ENCODE measurements around the gene BRIP1.
"Not testable (repeated sequence)": the region's sequence is repeated elsewhere in the genome, so short reads cannot be mapped to it uniquely, and the experiment has no call there.

Gene BRIP1

DNA sequence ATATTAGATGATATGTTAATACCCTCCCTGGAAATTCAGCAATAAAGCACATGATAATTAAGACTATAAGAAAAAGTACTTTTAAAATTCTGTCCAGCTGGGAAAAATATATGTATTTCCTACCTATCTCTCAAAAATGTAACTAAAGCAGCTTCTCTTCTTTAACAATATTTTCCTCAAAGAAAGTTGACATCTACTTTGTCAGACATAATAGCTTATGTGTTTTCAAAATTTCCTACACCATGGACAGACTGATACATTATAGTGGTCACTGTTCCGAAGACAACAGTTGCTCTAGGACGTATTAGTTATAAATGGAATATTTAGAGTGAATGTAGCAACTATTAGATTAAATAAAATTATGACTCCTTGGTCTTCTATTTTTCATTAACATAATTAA lies 140.9 kb downstream of the BRIP1 start:
- DNase-seq, result no peak

DNA sequence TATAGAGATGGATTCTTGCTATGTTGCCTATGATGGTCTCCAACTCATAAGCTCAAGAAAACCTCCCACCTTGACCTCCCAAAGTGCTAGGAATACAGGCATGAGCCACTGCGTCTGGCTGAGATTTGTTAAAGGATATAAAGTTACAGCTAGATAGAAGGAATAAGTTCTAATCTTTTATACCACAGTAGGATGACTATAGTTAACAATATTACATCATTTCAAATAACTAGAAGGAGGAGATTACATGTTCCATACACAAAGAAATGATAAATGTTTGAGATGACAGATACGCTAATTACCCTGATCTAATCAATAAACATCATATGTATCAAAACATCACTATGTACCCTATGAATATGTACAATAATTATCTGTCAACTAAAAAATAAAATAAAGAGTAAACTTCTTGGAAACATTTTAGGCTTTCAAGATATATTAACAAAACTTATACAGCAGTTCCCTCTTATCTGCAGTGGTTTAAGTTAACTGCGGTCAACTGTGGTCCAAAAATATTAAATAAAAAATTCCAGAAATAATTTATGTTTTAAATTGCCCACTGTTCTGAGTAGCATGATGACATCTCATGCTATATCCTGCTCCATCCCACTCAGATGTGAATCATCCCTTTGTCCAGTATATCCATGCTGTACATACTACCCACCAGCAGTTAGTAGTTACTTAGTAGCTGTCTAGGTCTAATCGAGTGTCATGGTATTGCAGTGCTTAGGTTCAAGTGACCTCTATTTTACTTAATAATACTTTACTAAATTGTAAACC lies 143.1 kb downstream of the BRIP1 start:
- DNase-seq, result no peak

DNA sequence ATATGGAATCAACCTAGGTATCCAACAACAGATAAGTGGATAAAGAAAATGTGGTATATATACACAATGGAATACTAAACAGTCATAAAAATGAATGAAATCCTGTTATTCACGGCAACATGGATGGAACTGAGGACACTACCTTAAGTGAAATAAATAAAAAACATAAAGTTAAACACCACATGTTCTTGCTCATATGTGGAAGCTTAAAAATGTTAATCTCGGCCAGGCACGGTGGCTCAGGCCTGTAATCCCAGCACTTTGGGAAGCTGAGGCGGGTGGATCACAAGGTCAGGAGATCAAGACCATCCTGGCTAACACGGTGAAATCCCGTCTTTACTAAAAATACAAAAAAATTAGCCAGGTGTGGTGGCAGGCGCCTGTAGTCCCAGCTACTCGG lies 144.1 kb downstream of the BRIP1 start:
- not testable (repeated sequence) for DNase-seq

DNA sequence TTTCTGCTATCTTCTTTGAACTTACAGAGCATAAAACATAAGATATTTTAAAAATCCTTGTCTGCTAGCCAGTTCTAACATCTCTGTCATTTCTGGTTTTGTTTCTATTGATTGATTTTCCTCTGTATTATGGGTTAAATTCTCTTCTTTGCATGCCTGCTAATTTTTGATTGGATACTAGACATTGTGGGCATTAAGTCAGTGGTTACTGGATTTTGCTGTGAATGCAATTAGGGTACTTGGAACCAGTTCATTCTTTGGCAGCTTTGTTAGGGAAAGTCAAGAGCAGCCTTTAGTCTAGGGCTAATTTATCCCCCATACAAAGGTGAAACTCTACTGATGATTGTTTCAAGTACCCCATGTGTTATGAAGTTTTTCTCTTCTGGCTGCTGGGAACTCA lies 145.3 kb downstream of the BRIP1 start:
- no peak for DNase-seq

DNA sequence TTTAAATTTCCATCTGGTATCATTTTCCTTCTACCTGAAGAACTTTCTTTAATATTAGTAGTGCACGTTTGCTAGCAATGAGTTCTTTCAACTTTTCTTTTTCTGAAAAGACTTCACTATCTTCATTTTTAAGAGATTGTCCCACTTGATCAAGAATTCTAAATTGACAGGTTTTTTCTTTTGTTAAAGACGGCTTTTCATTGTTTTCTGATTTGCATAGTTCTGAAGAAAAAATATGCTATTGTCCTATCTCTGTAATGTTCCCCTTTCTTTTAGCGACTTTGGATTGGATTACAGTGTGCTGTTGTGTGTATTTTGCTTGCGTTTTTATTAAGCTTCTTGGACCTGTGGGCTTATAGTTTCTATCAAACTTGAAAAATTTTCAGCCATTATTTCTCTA lies 146.0 kb downstream of the BRIP1 start:
- no peak for DNase-seq

DNA sequence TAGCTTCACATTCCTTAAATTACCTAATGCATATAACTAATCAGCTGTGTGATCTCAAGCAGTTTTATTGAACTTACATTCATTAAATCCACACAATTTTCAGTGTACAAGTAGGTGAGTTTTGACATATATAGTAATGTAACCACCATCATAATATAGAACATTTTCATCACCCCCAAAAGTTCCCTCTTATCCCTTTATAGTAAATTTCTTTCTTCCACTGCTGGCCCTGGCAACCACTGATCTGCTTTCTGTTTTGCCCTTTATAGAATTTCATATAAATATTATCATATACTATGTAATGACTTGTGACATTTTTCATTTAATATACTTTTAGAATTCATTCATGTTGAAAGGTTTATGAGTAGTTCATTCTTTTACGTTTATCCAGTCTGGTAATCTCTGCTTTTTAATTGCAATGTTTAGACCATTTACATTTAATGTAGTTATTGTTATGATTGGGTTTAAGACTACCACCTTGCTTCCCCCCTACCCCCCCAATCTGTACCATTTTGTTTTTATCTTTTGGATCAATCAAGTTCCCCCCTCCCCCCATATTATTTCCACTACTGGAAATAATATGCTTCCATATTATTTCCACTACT lies 147.0 kb downstream of the BRIP1 start:
- no peak for DNase-seq

DNA sequence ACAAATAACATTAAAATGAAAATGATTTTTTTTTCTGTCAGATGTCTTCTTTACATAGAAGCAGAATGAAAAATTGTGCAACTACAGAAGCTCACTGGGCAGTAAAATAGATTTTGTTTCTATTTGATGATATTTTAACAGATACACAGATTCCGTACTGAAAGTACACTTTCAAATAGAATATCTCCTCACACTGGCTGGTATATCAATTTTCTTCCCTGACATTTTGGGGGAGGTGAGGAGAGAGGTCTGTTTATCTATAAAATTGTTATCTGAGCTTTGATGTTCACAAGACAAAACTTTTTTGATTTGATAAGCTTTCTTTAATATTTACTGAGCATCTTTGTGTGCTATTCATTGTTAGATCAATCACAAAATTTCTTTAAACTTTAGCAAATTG lies 148.0 kb downstream of the BRIP1 start:
- no peak for DNase-seq

DNA sequence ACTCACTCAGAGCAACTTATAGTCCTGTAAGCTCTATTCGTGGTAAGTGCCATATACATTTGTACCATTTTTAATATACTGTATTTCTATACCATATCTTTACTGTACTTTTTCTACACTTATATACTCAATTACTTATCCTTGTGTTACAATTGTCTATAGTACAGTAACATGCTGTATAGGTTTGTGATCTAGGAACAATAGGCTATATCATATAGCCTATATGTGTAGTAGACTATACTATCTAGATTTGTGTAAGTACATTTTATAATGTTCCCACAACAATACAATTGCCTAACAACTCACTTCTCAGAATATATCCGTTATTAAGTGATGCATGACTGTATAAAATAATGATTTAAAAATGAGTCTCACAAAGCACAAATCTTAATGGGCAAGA lies 149.0 kb downstream of the BRIP1 start:
- DNase-seq, result no peak

DNA sequence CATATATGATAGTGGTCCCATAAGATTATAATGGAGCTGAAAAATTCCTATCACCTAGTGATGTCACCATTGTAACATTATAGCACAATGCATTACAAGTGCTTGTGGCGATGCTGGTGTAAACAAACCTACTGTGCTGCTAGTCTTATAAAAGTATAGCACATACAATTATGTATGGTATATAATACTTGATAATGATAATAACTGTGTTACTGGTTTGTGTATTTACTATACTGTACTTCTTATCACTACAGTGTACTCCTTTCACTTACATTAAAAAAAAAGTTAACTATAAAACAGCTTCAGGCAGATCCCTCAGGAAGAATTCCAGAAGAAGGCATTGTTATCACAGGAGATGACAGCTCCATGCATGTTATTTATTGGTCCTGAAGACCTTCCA lies 150.3 kb downstream of the BRIP1 start:
- DNase-seq, result no peak

DNA sequence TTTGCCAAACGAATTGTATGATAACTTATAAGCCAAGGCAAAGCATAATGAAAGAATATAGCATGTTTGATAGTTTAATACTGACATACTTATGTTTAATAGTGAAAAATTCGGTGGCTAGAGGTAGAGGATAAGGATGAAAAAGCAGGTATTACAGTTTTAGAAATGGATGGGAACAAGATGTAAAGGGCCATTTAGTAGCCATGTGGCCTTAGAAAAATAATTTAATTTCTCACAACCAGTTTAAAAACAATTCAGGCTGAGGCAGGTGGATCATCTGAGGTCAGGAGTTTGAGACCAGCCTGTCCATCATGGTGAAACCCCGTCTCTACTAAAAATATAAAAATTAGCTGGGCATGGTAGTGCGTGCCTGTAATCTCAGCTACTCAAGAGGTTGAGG lies 152.8 kb downstream of the BRIP1 start:
- no peak for DNase-seq

DNA sequence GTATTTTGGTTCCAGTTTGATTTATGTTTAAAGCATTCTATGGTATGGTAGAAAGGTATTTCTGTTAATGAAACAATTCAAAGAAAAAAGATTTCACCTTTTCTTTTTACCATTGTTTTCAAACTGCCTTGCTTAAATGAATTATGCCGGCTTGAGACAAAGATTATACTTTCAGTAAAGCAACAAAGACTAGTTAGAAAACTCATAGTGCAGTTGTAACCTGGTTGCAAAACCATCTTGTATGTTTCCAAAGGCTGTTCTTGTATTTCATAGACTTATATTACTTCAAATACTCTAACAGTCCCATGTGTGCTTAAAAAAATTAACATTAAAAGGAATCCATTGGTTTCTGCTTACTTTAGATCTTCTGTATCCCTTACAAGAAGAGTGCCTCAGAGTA lies 153.8 kb downstream of the BRIP1 start:
- DNase-seq, result no peak

DNA sequence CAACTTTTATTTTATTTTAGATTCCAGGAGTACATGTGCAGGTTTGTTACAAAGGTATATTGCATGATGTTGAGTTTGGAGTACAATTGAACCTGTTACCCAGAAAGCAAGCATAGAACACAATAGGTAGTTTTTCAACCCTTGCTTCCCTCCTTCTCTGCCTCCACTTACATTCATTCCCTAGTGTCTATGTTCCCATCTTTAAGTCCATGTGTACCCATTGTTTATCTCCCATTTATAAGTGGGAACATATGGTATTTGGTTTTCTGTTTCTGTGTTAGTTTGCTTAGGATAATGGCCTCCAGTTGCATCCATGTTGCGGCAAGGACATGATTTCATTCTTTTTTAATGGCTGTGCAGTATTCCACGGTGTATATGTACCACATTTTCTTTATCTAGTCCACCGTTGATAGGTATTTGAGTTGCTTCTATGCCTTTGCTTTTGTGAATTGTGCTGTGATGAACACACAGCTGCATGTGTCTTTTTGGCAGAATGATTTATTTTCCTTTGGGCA lies 158.3 kb downstream of the BRIP1 start:
- no peak for DNase-seq

DNA sequence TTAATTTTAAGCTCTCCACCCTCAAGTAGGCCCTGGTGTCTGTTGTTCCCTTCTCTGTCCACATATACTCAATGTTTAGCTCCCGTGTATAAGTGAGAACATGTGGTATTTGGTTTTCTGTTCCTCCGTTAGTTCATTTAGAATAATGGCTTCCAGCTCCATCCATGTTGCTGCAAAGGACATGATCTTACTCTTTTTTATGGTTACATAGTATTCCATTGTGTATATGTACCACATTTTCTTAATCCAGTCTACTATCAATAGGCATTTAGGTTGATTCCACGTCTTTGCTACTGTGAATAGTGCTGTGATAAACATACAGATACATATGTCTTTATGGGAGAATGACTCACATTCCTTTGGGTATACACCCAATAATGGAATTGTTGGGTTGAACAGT lies 160.9 kb downstream of the BRIP1 start:
- DNase-seq, result no peak

DNA sequence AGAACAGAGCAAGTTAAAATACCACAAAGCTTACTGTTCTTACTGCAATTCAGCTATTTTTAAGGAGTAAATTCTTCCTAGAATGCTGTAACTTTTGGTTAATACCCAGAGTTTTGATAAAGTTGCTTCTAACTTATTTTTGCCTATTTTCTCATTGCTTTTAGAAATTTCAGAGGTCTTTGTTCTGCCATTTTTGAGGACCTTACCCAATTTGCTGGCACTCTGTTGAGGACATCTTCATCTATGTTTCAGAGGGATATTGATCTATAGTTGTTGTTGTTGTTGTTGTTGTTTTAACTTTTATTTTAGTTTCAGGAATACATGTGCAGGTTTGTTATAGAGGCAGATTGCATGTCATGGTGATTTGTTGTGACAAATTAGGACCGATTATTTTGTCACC lies 161.3 kb downstream of the BRIP1 start:
- no peak for DNase-seq

DNA sequence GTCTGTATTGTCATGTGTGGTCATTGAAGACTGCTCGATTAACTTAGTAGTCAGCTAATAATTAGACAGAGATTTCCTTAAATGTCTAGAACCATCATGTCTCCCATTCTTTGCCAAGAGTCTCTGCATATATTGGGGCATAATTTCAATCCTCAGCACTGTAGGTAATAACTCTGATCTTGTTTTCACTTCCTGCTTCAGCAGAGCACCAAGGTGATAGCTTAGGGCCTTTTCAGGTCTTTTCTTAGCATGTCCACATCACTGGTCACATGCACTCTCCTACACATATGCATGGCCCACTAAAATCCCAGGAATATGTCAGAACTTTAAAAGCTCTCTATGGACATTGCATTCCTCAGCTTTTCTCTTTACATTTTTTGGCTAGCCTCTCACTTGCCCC lies 162.0 kb downstream of the BRIP1 start:
- no peak for DNase-seq

DNA sequence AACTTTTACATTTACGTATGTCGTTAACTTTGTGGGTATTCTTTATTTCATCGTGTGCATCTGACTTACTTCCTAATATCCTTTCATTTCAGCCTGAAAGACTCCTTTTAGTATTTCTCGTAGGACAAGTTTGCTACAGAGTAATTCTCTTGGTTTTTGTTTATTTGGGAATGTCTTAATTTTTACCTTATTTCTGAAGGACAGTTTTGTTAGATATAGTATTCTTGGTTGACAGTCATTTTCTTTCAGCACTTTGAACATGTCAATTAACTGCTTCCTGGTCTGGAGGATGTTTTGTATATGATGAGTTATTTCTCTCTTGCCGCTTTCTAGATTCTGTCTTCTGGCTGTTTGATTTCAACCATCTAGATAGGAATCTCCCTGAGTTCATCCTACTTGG lies 163.1 kb downstream of the BRIP1 start:
- no peak for DNase-seq

DNA sequence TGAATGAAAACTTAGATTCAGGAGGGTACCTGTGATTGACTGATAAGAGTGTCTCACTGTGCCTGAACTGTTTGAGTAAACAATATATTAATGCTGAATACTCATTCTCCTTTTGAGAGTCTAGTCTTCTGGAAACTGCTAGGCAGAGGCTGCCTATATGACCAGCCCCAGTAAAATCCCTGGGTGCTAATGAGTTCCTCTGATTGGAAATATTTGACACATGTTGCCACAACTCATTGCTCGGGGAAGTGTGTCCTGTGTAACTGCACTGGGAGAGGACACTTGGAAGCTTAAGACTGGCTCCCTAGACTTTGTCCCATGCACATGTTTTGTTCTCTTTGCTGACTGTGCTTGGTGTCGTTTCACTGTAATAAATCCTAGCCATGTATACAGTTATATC lies 163.6 kb downstream of the BRIP1 start:
- no peak for DNase-seq

DNA sequence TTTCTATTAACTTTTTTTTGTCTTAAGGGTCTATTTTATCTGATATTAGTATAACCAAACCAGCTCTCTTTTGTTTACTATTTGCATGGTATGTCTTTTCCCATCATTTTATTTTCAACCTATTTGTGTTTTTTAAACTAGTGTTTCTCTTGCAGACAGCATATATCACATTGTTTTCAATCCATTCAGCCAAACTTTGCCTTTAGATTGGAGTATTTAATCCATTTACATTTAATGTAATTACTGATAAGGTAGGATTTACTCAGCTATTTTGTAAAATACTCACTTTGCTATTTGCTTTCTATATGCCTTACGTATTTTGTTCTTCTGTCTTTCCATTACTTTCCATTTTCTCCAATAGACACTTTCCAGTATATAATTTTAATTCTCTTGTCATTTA lies 164.3 kb downstream of the BRIP1 start:
- DNase-seq, result no peak

DNA sequence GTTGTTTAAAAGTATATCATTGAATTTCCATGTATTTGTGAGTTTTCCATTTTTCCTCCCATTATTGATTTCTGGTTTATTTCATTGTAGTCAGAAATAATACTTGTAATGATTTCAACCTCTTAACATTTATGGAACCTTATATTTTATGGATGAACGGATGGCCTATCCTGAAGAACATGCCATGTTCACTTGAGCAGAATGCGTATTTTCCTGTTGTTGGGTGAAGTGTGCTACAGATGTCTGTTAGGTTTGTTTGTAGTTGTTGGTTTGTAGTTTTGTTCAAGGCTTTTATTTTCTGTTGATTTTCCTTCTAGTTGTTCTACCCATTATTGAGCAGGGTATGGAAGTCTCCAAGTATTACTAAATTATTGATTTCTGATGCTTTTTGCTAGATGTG lies 165.1 kb downstream of the BRIP1 start:
- DNase-seq, result no peak

DNA sequence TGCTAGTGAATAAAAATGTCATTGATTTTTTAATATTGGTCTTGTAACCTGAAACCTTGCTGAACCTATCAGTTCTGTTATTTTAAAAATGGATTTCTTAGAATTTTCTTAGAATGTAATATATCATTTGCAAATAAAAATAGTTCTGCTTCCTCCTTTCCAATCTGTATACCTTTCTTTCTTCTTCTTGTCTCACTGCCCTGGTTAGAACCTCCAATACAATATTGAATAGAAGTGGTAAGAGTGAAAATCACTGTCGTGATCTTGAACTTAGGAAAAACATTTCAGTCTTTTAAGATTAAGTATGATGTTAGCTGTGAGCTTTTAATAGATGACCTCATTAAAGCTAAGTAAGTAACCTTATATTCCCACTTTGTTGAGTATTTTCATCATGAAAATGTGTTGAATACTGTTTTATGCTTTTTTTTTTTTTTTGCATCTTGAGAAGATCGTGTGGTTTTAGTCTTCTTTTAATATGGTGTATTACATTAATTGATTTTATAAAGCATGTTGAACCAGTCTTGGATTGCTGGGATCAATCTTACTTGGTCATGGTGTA lies 167.5 kb downstream of the BRIP1 start:
- DNase-seq, result no peak

DNA sequence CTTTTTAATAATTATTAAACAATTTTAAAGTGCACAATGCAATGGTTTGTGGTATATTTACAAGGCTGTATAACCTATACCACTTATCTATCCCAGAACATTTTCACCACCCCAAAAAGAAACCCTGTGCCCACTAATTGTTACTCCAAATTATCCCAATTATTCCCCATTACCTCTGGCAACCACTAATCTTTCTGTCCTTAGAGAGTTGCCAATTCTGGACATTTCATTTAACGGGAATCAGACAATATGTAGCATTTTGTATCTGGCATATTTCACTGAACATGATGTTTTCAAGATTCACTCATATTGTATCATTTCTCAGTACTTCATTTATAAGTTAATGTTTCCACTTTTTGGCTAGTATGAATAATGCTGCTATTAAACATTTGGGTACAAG lies 169.2 kb downstream of the BRIP1 start:
- no peak for DNase-seq

DNA sequence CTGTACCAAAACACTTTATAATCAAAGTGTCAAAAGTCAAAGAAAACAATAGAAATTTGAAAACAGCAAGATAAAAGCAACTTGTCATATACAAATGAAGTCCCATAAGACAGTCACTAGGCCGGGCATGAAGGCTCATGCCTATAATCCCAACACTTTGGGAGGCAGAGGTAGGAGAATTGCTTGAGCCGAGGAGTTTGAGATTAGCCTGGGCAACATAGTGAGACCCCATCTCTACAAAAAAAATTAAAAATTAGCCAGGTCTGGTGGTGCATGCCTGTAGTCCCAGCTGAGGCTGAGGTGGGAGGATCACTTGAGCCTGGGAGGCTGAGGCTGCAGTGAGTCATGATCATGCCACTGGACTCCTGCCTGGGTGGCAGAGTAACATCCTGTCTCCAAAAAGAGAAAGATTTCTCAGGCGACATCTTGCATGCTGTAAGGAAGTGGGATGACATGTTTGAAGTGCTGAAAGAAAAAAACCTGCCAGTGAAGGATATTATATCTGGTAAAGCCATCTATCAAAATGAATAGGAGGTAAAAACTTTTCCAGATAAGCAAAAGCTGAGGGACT lies 173.6 kb downstream of the BRIP1 start:
- DNase-seq, result no peak

DNA sequence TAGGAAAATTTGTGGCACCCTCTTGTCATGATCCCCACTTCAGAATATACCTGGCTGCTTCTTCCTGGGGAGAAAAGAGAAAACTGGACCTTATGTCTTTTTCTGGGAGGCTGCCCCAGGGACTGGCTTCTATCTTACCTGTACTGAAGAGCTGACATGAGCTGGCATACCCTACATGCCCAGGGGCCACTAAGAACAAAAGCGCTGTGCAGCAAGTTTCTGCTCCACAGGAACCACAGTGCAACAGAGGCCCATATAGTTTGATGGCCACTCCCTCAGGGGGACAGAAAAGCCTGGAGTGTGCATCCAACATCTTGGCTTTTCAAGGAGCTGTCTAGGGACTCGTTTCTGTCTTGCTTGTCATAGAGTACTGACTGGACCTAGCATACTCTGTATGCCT lies 175.6 kb downstream of the BRIP1 start:
- DNase-seq, result no peak

DNA sequence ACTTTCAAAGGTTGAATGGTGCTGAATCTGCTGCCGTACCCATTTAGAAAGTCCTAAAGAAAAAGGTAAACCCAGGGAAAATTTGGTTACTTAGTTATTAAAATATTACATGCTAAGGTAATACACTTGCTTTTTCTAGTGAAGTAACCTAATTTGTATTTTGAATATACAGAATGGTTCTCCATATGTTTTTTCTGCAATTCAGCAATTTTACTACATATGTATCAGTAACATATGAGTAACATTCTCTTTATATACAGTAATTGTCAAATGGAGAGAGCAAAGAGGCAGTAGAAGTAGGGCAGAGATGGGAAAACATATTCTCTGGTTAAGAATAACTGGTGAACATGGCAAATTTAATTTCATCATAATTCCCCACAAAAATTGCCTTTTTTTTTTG lies 177.2 kb downstream of the BRIP1 start:
- DNase-seq, result no peak
